ENCODE data around the gene PRSS8.

DNA sequence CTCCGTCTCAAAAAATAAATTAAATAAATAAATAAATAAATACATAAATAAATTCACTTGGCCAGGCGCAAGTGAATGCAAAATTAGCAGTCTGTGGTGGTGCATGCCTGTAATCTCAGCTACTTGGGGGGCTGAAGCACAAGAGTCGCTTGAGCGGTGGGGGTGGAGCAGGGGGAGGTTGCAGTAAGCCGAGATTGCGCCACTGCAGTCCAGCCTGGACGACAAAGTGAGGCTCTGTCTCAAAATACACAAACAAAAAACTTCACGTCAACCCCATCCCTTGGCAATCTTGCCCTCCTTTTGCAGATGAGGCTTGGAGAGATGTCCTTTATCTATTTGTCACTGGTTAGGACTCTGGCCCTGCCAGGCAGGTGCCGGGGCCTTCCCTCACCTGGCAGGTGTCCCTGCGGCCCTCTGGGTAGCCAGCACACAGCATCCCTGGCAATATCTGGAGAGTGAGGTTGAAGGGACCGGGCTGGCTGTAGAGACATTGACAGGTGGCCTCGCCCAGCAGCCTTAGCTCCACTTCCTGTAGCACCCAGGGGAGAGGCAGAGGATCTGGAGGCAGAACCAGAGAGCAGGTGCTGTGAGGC lies 10.0 kb upstream of the PRSS8 start:
- TF ChIP-seq, protein P1, sequence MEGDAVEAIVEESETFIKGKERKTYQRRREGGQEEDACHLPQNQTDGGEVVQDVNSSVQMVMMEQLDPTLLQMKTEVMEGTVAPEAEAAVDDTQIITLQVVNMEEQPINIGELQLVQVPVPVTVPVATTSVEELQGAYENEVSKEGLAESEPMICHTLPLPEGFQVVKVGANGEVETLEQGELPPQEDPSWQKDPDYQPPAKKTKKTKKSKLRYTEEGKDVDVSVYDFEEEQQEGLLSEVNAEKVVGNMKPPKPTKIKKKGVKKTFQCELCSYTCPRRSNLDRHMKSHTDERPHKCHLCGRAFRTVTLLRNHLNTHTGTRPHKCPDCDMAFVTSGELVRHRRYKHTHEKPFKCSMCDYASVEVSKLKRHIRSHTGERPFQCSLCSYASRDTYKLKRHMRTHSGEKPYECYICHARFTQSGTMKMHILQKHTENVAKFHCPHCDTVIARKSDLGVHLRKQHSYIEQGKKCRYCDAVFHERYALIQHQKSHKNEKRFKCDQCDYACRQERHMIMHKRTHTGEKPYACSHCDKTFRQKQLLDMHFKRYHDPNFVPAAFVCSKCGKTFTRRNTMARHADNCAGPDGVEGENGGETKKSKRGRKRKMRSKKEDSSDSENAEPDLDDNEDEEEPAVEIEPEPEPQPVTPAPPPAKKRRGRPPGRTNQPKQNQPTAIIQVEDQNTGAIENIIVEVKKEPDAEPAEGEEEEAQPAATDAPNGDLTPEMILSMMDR (IDR thresholded peaks at IDR 0.05; ENCODE audit: borderline replicate concordance, extremely low read depth, low read length, poor library complexity, severe bottlenecking): no peak
- no peak for TF ChIP-seq EZH2 (IDR thresholded peaks at IDR 0.05; ENCODE audit: borderline replicate concordance, low read depth, low read length, severe bottlenecking)
